Activated T-helper 2 cell treated with anti-CD3 and anti-CD28 coated beads, Interferon-gamma antibody, Interleukin-2, Interleukin-4, amounts not matched to agents 10 μg/mL and 5 μg/mL and 100 μg/mL, durations not matched to agents 14 hours and 24 hours and 36 hours (primary cell): Measurements from ENCODE around the gene DHCR7. TPM values are rescaled to one million over a fixed set of nuclear protein-coding genes. Genes with fewer than 3 reads are reported as not detected.

Experiments used
- DNase-seq: peaks from one replicate; pipeline ENCODE4 v3.0.0; 2021; ENCODE audit warnings: low spot score
- H3K27ac Mint-ChIP-seq: one replicate; pipeline ENCODE4 v1.8.0; 2021; ENCODE audit warnings: mixed read lengths
- H3K27me3 Mint-ChIP-seq: one replicate; pipeline ENCODE4 v1.8.0; 2021; ENCODE audit warnings: low read depth, mixed read lengths
- H3K36me3 Mint-ChIP-seq: one replicate; pipeline ENCODE4 v1.8.0; 2021; ENCODE audit warnings: low read depth, mixed read lengths
- H3K4me1 Mint-ChIP-seq: one replicate; pipeline ENCODE4 v1.8.0; 2021; ENCODE audit warnings: low read depth, mixed read lengths
- H3K4me3 Mint-ChIP-seq: one replicate; pipeline ENCODE4 v1.8.0; 2021; ENCODE audit warnings: low read depth, mild to moderate bottlenecking, moderate library complexity, mixed read lengths
- H3K9me3 Mint-ChIP-seq: one replicate; pipeline ENCODE4 v1.8.0; 2021; ENCODE audit warnings: mixed read lengths
- intact Hi-C: fragments of 100-400 bp; cut with micrococcal nuclease; formaldehyde crosslinking; loops from one replicate; pipeline ENCODE4 v1.15.1; 2023
- total RNA-seq: library from RNA; stranded (reverse); gene quantifications from 2 replicates; pipeline ENCODE4 v1.2.3, GENCODE V29; 2022

Gene DHCR7
- total RNA-seq, 1 donor from 2014 or later: 129 TPM

- peaks cover 52% of the 10 kb centered on the region for H3K4me1 Mint-ChIP-seq
- no peak for DNase-seq
- peak overlapping the region; percentile 81 for H3K27ac Mint-ChIP-seq
- H3K4me3 Mint-ChIP-seq: peak overlapping the region; percentile 95
- no peaks in the 10 kb centered on the region for H3K27me3 Mint-ChIP-seq
- intact Hi-C loops: no loop called here
- peaks cover 7% of the 10 kb centered on the region for H3K9me3 Mint-ChIP-seq
- peaks cover 41% of the 10 kb centered on the region for H3K36me3 Mint-ChIP-seq
These were observed 1.4 kb upstream of the DHCR7 start for GRCh38 chr11:71449596-71449995.

GRCh38 chr11:71447791-71448256 is 369 bp downstream of the DHCR7 start:
- peak overlapping the region; percentile 75 for H3K27ac Mint-ChIP-seq
- H3K4me3 Mint-ChIP-seq: peak overlapping the region; percentile 95
- H3K9me3 Mint-ChIP-seq: peaks cover 7% of the 10 kb centered on the region
- peaks cover 52% of the 10 kb centered on the region for H3K4me1 Mint-ChIP-seq
- DNase-seq: no peak
- H3K36me3 Mint-ChIP-seq: peaks cover 55% of the 10 kb centered on the region
- no peaks in the 10 kb centered on the region for H3K27me3 Mint-ChIP-seq
- intact Hi-C loops: no loop called here

- peaks cover 58% of the 10 kb centered on the region for H3K36me3 Mint-ChIP-seq
- DNase-seq: no peak
- intact Hi-C loops: no loop called here
- peaks cover 49% of the 10 kb centered on the region for H3K4me1 Mint-ChIP-seq
- H3K9me3 Mint-ChIP-seq: peaks cover 7% of the 10 kb centered on the region
- H3K27ac Mint-ChIP-seq: peak overlapping the region; percentile 75
- H3K4me3 Mint-ChIP-seq: peak overlapping the region; percentile 95
- H3K27me3 Mint-ChIP-seq: no peaks in the 10 kb centered on the region
These were observed 1.1 kb downstream of the DHCR7 start for GRCh38 chr11:71446942-71447688.

GRCh38 chr11:71446150-71446549 is 2.0 kb downstream of the DHCR7 start:
- peaks cover 64% of the 10 kb centered on the region for H3K36me3 Mint-ChIP-seq
- no peak overlapping the region for H3K27ac Mint-ChIP-seq
- H3K4me1 Mint-ChIP-seq: peaks cover 39% of the 10 kb centered on the region
- no peaks in the 10 kb centered on the region for H3K27me3 Mint-ChIP-seq
- intact Hi-C loops: no loop called here
- DNase-seq: no peak
- H3K9me3 Mint-ChIP-seq: peaks cover 7% of the 10 kb centered on the region
- H3K4me3 Mint-ChIP-seq: peak overlapping the region; percentile 66

- Mint-ChIP-seq H3K27me3 (no peaks in the 10 kb centered on the region), H3K4me3 (no peak overlapping the region), H3K27ac (no peak overlapping the region), H3K36me3 (peaks cover 78% of the 10 kb centered on the region), H3K4me1 (peaks cover 27% of the 10 kb centered on the region), H3K9me3 (peaks cover 7% of the 10 kb centered on the region)
- DNase-seq: no peak
- intact Hi-C loops: no loop called here
These were observed 3.4 kb downstream of the DHCR7 start for GRCh38 chr11:71444811-71445210.

- no peak overlapping the region for H3K27ac Mint-ChIP-seq
- no peak for DNase-seq
- intact Hi-C loops: no loop called here
These were observed 4.3 kb downstream of the DHCR7 start for GRCh38 chr11:71443736-71444445.

GRCh38 chr11:71442880-71443279 is 5.3 kb downstream of the DHCR7 start:
- DNase-seq: no peak
- Mint-ChIP-seq H3K4me3 (no peak overlapping the region), H3K36me3 (peaks cover 85% of the 10 kb centered on the region), H3K27me3 (no peaks in the 10 kb centered on the region), H3K9me3 (peaks cover 7% of the 10 kb centered on the region), H3K4me1 (peaks cover 23% of the 10 kb centered on the region), H3K27ac (no peak overlapping the region)
- intact Hi-C loops: no loop called here

More at GRCh38 chr11:71443736-71444445, 4.3 kb downstream of the DHCR7 start:
- H3K9me3 Mint-ChIP-seq: peaks cover 7% of the 10 kb centered on the region
- H3K4me3 Mint-ChIP-seq: no peak overlapping the region
- H3K36me3 Mint-ChIP-seq: peaks cover 82% of the 10 kb centered on the region
- H3K27me3 Mint-ChIP-seq: no peaks in the 10 kb centered on the region
- peaks cover 23% of the 10 kb centered on the region for H3K4me1 Mint-ChIP-seq

GRCh38 chr11:71442123-71442522 is 6.1 kb downstream of the DHCR7 start:
- Mint-ChIP-seq H3K36me3 (peaks cover 84% of the 10 kb centered on the region), H3K27me3 (no peaks in the 10 kb centered on the region), H3K9me3 (peaks cover 7% of the 10 kb centered on the region), H3K4me3 (no peak overlapping the region), H3K4me1 (peaks cover 18% of the 10 kb centered on the region), H3K27ac (no peak overlapping the region)
- intact Hi-C loops: no loop called here
- no peak for DNase-seq

GRCh38 chr11:71441251-71441650 is 6.9 kb downstream of the DHCR7 start:
- no peak for DNase-seq
- Mint-ChIP-seq H3K27ac (no peak overlapping the region), H3K36me3 (peaks cover 79% of the 10 kb centered on the region), H3K4me1 (peaks cover 12% of the 10 kb centered on the region), H3K9me3 (peaks cover 6% of the 10 kb centered on the region), H3K4me3 (no peak overlapping the region), H3K27me3 (no peaks in the 10 kb centered on the region)
- intact Hi-C loops: no loop called here

- no peak for DNase-seq
- Mint-ChIP-seq H3K4me1 (peaks cover 3% of the 10 kb centered on the region), H3K27me3 (no peaks in the 10 kb centered on the region), H3K27ac (no peak overlapping the region), H3K4me3 (no peak overlapping the region), H3K9me3 (no peaks in the 10 kb centered on the region), H3K36me3 (peaks cover 72% of the 10 kb centered on the region)
- intact Hi-C loops: no loop called here
These were observed 8.0 kb downstream of the DHCR7 start for GRCh38 chr11:71440021-71440755.

GRCh38 chr11:71438650-71439049 is 9.5 kb downstream of the DHCR7 start:
- Mint-ChIP-seq H3K4me3 (no peak overlapping the region), H3K36me3 (peaks cover 69% of the 10 kb centered on the region), H3K4me1 (no peaks in the 10 kb centered on the region), H3K27ac (no peak overlapping the region), H3K27me3 (no peaks in the 10 kb centered on the region), H3K9me3 (no peaks in the 10 kb centered on the region)
- DNase-seq: no peak
- intact Hi-C loops: no loop called here

GRCh38 chr11:71437879-71438278 is 10.3 kb downstream of the DHCR7 start:
- no peaks in the 10 kb centered on the region for H3K4me1 Mint-ChIP-seq
- H3K4me3 Mint-ChIP-seq: no peak overlapping the region
- no peak for DNase-seq
- peaks cover 61% of the 10 kb centered on the region for H3K36me3 Mint-ChIP-seq
- H3K27ac Mint-ChIP-seq: no peak overlapping the region
- intact Hi-C loops: no loop called here
- H3K27me3 Mint-ChIP-seq: no peaks in the 10 kb centered on the region
- H3K9me3 Mint-ChIP-seq: no peaks in the 10 kb centered on the region

- Mint-ChIP-seq H3K27ac (no peak overlapping the region), H3K4me3 (no peak overlapping the region), H3K27me3 (no peaks in the 10 kb centered on the region), H3K36me3 (peaks cover 58% of the 10 kb centered on the region), H3K9me3 (no peaks in the 10 kb centered on the region), H3K4me1 (no peaks in the 10 kb centered on the region)
- intact Hi-C loops: no loop called here
- DNase-seq: no peak
These were observed 10.8 kb downstream of the DHCR7 start for GRCh38 chr11:71437399-71437798.
